T-helper 2 cell treated with Interferon-gamma antibody and Interleukin-4, amounts not matched to agents 5 μg/mL and 100 μg/mL, for 36 hours (primary cell): Measurements from ENCODE around the gene ALS2CL.
A peak's percentile ranks its signal among the peaks of the same experiment; 100 is the strongest.

Source experiments
- DNase-seq: peaks from one replicate; pipeline ENCODE4 v3.0.0; 2021; ENCODE audit warnings: low spot score
- H3K27ac Mint-ChIP-seq: one replicate; pipeline ENCODE4 v1.8.0; 2021; ENCODE audit warnings: mild to moderate bottlenecking, mixed read lengths
- H3K27me3 Mint-ChIP-seq: one replicate; pipeline ENCODE4 v1.8.0; 2021; ENCODE audit warnings: low read depth, mixed read lengths
- H3K36me3 Mint-ChIP-seq: one replicate; pipeline ENCODE4 v1.8.0; 2021; ENCODE audit warnings: low read depth, mixed read lengths
- H3K4me1 Mint-ChIP-seq: one replicate; pipeline ENCODE4 v1.8.0; 2021; ENCODE audit warnings: low read depth, mixed read lengths
- H3K4me3 Mint-ChIP-seq: one replicate; pipeline ENCODE4 v1.8.0; 2022; ENCODE audit warnings: mild to moderate bottlenecking, moderate library complexity, mixed read lengths
- H3K9me3 Mint-ChIP-seq: one replicate; pipeline ENCODE4 v1.8.0; 2021; ENCODE audit warnings: mixed read lengths

The ALS2CL gene

GRCh38 chr3:46642971-46643370, 50.5 kb downstream of the ALS2CL start:
- H3K4me3 Mint-ChIP-seq, result no peak overlapping the region
- H3K27me3 Mint-ChIP-seq, result peaks cover 38% of the 10 kb centered on the region
- no peaks in the 10 kb centered on the region for H3K36me3 Mint-ChIP-seq
- H3K27ac Mint-ChIP-seq, result no peak overlapping the region
- no peaks in the 10 kb centered on the region for H3K4me1 Mint-ChIP-seq
- no peak for DNase-seq
- peaks cover 8% of the 10 kb centered on the region for H3K9me3 Mint-ChIP-seq

- H3K27ac Mint-ChIP-seq, result no peak overlapping the region
- H3K4me1 Mint-ChIP-seq, result no peaks in the 10 kb centered on the region
- no peaks in the 10 kb centered on the region for H3K36me3 Mint-ChIP-seq
- H3K27me3 Mint-ChIP-seq, result peaks cover 33% of the 10 kb centered on the region
- peaks cover 8% of the 10 kb centered on the region for H3K9me3 Mint-ChIP-seq
- H3K4me3 Mint-ChIP-seq, result no peak overlapping the region
- no peak for DNase-seq
These were observed 52.6 kb downstream of the ALS2CL start for GRCh38 chr3:46640927-46641326.

GRCh38 chr3:46639221-46639620, 54.3 kb downstream of the ALS2CL start:
- Mint-ChIP-seq H3K27me3 (peaks cover 29% of the 10 kb centered on the region), H3K9me3 (peaks cover 8% of the 10 kb centered on the region), H3K4me3 (no peak overlapping the region), H3K27ac (no peak overlapping the region), H3K36me3 (no peaks in the 10 kb centered on the region), H3K4me1 (peaks cover 4% of the 10 kb centered on the region)
- no peak for DNase-seq

- peaks cover 12% of the 10 kb centered on the region for H3K27me3 Mint-ChIP-seq
- no peaks in the 10 kb centered on the region for H3K9me3 Mint-ChIP-seq
- H3K4me3 Mint-ChIP-seq, result no peak overlapping the region
- DNase-seq, result no peak
- H3K27ac Mint-ChIP-seq, result no peak overlapping the region
- no peaks in the 10 kb centered on the region for H3K36me3 Mint-ChIP-seq
- peaks cover 7% of the 10 kb centered on the region for H3K4me1 Mint-ChIP-seq
These were observed 58.6 kb downstream of the ALS2CL start for GRCh38 chr3:46634856-46635255.

- Mint-ChIP-seq H3K9me3 (no peaks in the 10 kb centered on the region), H3K27ac (no peak overlapping the region), H3K36me3 (no peaks in the 10 kb centered on the region), H3K27me3 (peaks cover 12% of the 10 kb centered on the region), H3K4me1 (peaks cover 15% of the 10 kb centered on the region), H3K4me3 (no peak overlapping the region)
- no peak for DNase-seq
These were observed 60.7 kb downstream of the ALS2CL start for GRCh38 chr3:46632792-46633191.

- H3K36me3 Mint-ChIP-seq, result no peaks in the 10 kb centered on the region
- H3K27ac Mint-ChIP-seq, result peak overlapping the region; percentile 62
- peaks cover 15% of the 10 kb centered on the region for H3K4me1 Mint-ChIP-seq
- H3K9me3 Mint-ChIP-seq, result no peaks in the 10 kb centered on the region
- peak overlapping the region; percentile 46 for H3K4me3 Mint-ChIP-seq
- DNase-seq, result peak; percentile 66
- H3K27me3 Mint-ChIP-seq, result peaks cover 17% of the 10 kb centered on the region
These were observed 63.6 kb downstream of the ALS2CL start for GRCh38 chr3:46629551-46630517.

- Mint-ChIP-seq H3K9me3 (no peaks in the 10 kb centered on the region), H3K36me3 (no peaks in the 10 kb centered on the region), H3K27ac (no peak overlapping the region), H3K27me3 (peaks cover 19% of the 10 kb centered on the region), H3K4me1 (peaks cover 11% of the 10 kb centered on the region), H3K4me3 (peak overlapping the region; percentile 46)
- DNase-seq, result no peak
These were observed 64.5 kb downstream of the ALS2CL start for GRCh38 chr3:46628901-46629369.

- peaks cover 11% of the 10 kb centered on the region for H3K4me1 Mint-ChIP-seq
- H3K36me3 Mint-ChIP-seq, result no peaks in the 10 kb centered on the region
- peaks cover 26% of the 10 kb centered on the region for H3K27me3 Mint-ChIP-seq
- H3K4me3 Mint-ChIP-seq, result no peak overlapping the region
- no peaks in the 10 kb centered on the region for H3K9me3 Mint-ChIP-seq
- no peak for DNase-seq
- H3K27ac Mint-ChIP-seq, result no peak overlapping the region
These were observed 66.4 kb downstream of the ALS2CL start for GRCh38 chr3:46627078-46627477.

GRCh38 chr3:46626039-46626438, 67.4 kb downstream of the ALS2CL start:
- no peak for DNase-seq
- peaks cover 11% of the 10 kb centered on the region for H3K4me1 Mint-ChIP-seq
- no peaks in the 10 kb centered on the region for H3K9me3 Mint-ChIP-seq
- no peak overlapping the region for H3K27ac Mint-ChIP-seq
- no peak overlapping the region for H3K4me3 Mint-ChIP-seq
- no peaks in the 10 kb centered on the region for H3K36me3 Mint-ChIP-seq
- H3K27me3 Mint-ChIP-seq, result peaks cover 32% of the 10 kb centered on the region

- Mint-ChIP-seq H3K4me1 (peaks cover 9% of the 10 kb centered on the region), H3K27me3 (peaks cover 38% of the 10 kb centered on the region), H3K4me3 (no peak overlapping the region), H3K36me3 (no peaks in the 10 kb centered on the region), H3K9me3 (no peaks in the 10 kb centered on the region), H3K27ac (no peak overlapping the region)
- DNase-seq, result no peak
These were observed 68.4 kb downstream of the ALS2CL start for GRCh38 chr3:46624975-46625490.

- Mint-ChIP-seq H3K9me3 (no peaks in the 10 kb centered on the region), H3K4me3 (no peak overlapping the region), H3K27me3 (peaks cover 41% of the 10 kb centered on the region), H3K4me1 (peaks cover 7% of the 10 kb centered on the region), H3K27ac (no peak overlapping the region), H3K36me3 (no peaks in the 10 kb centered on the region)
- DNase-seq, result no peak
These were observed 68.9 kb downstream of the ALS2CL start for GRCh38 chr3:46624533-46624932.

- no peak overlapping the region for H3K27ac Mint-ChIP-seq
- peaks cover 52% of the 10 kb centered on the region for H3K27me3 Mint-ChIP-seq
- no peak for DNase-seq
- H3K4me3 Mint-ChIP-seq, result no peak overlapping the region
- H3K36me3 Mint-ChIP-seq, result no peaks in the 10 kb centered on the region
- no peaks in the 10 kb centered on the region for H3K4me1 Mint-ChIP-seq
- H3K9me3 Mint-ChIP-seq, result no peaks in the 10 kb centered on the region
These were observed 73.4 kb downstream of the ALS2CL start for GRCh38 chr3:46619845-46620778.
